HG03571 (cell line): ENCODE measurements around the gene TMEM53.
"Not testable (repeated sequence)": the region's sequence is repeated elsewhere in the genome, so short reads cannot be mapped to it uniquely, and the experiment has no call there.

ENCODE experiments used
- ATAC-seq: cut with Tn5 transposase; IDR thresholded peaks from one replicate; pipeline ENCODE4 v1.9.1; 2021; ENCODE audit not compliant: unreplicated experiment

TMEM53 gene

DNA sequence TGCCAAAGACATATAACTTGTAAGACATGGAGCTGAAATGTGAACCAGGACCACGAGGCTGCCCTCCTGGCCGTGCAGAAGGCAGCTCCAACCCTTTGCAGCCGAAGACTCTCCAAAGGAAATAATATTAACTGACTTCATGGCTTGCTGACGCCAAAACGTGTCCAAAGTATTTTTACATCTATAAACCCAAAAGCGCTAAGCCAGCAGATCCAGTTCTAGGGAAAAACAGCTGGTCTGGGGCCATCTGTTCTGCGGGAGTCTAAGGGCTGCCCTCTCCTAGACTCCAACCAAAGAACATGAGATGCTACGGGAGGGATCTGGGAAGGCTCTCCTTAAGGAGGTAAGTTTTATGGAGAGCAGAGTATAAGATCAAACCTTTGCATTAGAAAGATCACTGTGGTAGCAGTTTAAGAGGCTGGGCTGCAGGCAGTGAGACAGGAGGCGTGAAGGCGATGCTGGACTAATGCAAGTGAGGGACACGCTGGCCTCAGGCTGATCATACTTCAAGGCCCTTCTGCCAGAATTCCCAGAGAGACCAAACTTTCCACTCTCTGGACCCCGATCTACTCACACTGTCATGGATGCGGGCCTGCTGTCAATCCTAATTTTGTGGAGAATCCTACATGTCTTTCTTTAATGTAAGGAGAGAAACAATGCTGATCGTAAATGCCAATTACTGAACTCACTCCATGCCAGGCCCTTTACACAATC is 1.2 kb downstream of the TMEM53 start:
- no peak for ATAC-seq

DNA sequence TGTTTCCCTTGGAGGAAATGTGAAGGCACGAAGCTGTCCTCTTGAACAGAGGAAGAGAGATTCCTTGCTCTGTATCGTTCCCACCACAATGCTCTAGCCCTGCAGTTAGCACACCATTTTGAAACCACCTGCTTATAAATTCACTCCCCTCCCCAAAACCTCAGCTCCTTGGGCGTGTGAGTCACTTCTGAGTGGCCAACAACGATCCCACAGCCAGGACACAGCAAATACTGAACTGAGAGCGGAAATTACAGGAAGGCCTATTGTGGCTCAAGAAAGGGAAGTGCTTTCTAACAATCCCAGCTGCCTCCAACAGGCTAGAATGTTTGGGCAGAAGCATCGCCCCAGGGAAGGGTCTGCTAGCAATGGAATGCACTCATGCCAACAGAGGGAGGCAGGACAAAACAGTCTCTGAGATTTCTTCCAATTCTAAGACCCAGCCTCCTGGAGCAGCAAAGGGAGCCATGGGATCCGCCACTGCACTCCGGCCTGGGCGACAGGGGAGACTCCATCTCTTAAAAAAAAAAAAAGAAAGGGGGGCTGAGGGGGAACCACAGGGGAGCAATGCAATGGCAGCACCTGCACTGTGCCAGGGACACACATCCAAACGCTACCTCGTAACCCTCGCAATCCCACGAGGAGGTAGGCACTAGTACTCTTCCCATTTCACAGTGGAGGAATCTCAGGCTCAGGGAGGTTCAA is 1.9 kb downstream of the TMEM53 start:
- ATAC-seq: no peak

DNA sequence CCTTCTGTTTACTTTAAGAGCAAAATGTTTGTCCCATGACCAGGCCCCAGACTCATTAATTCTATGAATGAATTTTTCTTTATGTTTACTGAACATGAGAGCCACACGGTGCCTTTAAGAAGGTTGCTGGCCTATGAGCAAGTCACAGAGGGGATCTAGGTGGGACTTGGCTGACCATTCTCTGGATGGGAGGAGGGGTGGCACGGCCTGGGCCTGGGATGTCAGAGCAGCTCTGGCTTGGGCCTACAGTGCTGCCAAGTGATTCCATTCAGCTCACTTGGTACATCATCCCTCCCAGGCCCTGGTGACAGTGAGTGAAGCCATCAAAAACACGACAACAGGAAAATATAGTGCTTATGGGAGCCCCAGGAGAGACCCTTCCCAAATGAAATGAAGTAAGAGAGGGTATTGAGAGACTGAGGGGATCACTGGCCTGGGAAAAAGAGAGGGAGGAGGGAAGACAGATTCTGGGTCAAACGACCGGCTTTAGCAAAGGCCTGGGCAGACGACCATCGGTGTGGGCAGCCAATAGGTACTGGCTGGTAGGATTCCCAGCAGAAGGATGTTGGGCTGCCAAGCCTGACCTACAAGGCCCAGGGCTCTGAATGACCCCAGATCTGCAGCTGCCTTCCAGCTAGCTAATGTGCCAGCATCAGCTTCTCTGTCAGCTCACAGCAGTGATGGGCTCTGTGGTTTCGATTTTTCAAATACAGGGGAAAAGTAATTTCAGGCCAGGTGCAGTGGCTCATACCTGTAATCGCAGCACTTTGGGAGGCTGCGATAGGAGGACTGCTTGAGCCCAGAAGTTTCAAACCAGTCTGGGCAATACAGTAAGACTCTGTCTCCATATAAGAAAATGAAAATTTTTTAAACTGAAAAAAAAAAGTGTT is 3.3 kb downstream of the TMEM53 start:
- no peak for ATAC-seq

DNA sequence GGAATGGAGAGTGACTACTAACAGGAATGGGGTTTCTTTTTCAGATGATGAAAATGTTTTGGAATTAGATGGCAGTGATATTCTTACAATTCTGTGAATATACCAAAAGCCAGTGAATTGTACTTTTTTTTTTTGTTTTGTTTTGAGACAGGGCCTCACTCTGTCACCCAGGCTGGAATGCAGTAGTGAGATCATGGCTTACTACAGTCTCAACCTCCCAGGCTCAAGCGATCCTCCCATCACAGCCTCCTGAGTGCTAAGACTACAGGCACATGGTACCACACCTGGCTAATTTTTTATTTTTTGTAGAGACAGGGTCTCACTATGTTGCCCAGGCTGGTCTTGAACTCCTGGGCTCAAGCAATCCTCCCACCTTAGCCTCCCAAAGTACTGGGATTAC is 7.6 kb downstream of the TMEM53 start:
- ATAC-seq: not testable (repeated sequence)

DNA sequence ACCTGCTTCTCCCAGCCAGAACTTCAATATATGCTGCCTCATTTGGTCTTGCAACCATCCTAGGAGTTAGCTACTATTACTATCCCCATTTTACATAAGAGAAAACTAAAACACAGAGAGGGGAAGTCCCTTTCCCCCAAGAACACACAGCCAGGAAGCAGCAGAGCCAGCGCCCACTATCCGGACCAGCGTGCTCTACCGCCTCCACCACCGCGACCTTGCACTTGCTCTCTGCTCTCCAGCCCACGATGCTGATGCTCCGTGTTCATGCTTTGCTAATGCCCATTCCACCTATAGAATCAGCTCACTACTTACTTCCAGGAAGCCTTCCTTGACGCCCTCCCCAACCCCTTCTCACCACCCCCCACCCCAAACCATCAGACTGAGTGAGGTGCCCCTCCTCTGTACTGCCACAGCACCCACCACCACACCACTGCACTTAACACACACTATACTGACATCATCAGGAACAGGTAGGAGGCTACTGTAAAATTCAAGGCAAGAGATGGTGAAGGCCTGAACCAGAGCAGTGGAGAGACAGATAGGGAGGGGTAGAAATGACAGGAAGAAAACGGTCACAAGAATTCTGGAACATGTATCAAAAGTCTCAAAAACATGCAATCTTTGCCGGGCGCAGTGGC is 9.4 kb downstream of the TMEM53 start:
- no peak for ATAC-seq

DNA sequence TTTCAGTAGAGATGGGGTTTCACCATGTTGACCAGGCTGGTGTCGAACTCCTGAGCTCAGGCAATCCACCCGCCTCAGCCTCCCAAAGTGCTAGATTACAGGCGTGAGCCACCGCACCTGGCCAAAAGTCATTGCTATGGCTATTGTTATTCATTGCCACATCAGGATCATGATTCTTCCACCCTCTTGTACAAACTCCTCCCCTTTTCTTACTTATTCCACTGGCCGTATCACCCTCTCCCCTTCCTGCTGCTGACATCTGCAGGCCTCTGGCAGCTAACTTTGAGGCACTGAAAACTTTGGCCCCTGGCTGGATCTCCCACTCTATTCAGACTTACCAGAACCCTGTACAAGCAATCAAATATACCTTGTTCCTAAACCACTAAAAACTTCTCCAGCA is 10.9 kb downstream of the TMEM53 start:
- ATAC-seq: no peak

DNA sequence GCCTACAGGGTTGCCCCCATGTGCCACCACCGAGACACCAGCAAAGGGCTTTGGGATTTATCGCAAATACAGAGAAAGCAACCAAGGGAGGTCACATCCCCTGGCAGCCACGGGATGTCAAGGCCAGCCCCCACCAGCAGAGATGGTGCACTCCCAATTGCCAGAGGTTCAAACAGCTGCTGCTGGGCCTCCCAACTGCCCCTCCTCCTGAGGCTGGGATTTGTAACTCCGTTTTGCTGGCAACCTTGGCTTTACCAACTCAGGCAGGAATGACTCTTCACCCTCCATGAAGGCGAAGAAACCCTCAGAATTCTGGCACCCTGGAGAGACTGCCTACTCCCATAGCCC is 11.6 kb downstream of the TMEM53 start:
- no peak for ATAC-seq

DNA sequence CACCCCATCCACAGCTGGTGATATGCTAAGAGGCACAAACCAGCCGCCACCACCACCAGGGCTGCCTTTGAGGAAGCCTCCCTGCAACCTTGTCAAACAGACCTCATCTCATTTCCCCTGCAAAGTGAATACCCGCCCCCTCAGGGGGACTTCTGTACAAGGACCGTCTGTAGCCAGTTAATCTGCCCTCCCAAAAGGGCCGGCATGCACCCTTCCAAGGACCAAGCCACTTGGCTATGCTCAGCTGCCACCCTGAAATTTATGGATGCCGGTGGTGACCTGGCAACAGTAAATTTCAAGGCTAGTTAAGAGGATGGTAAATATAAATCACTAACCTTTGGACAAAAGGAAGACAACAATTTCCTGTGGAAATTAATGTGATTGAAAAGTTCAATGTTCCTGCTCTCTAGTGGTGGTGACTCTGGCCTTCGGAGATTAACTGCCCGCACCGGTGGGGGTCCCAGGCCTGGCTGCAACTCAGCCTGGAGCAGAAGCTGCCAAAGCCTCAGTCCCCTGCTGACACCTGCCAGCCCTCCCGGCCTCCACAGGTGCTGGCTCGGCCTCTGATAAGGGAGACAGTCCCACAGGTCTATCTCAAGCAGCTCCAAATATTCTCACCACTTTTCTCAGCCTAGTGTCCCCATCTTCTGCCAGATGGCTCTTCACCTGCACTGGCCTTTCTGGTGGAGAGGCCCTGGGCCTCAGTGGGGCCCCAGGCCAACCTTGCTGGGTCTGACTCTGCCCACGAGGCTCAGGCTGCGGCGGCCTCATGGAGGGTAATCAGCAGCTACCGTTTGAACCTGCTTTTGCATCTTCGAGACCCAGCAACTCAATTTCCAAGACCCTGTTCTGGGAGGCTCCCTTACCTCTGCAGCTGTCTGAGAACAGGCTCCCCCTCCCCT is 12.2 kb downstream of the TMEM53 start:
- ATAC-seq: no peak

DNA sequence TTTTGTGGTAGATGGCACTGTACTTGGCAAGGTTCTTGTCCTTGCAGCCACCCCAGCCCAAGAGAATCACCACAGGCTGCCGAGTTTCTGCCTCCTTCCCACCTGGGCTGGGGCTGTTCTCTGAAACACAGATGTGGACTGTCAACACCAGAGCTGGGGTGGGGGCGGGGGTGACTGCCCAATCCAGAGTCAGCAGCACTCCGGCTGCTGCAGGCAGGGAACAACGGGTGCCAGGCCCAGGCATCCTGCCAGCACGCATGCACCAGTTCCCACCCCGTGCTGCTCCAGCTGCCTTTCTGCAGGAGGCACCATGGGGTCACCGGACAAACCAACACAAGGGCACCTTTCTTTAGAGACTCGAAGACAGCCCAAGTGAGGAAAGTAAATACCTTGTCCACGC is 14.1 kb downstream of the TMEM53 start:
- ATAC-seq: no peak

DNA sequence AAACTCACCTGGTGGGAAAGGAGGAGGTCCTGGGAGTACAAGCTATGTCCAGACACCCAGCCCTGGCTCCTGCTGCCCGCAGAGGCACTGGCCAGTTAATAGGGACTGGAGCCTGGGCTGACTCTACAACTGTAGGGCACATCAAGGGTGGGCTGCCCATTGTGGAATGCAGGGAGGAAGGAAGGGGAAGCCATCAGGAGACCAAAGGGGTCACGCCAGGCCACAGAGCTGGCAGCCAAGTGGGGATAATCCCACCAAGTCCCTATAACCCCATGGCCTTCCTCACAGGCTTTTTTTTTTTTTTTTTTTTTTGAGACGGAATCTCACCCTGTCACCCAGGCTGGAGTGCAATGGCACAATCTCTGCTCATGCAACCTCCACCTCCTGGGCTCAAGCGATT is 14.7 kb downstream of the TMEM53 start:
- ATAC-seq: no peak

DNA sequence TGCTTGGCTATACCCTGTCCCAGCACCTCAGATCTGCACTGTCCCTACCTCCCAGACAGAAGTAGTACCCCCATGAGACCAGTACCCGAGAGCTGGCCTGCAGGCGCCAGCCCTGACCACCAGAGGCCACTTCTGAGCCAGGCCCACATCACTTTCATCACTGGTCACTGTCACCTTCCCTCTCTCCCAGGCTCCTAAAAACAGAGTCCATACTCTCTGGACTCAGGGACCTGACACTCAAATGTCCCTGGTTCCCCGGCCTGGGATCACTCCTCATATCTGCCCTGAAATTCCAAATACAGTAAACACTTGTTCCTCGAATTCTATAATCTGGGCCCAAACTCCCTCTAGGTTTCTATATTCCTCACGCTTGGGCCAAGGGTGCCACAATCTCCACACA is 18.7 kb downstream of the TMEM53 start:
- ATAC-seq: no peak

DNA sequence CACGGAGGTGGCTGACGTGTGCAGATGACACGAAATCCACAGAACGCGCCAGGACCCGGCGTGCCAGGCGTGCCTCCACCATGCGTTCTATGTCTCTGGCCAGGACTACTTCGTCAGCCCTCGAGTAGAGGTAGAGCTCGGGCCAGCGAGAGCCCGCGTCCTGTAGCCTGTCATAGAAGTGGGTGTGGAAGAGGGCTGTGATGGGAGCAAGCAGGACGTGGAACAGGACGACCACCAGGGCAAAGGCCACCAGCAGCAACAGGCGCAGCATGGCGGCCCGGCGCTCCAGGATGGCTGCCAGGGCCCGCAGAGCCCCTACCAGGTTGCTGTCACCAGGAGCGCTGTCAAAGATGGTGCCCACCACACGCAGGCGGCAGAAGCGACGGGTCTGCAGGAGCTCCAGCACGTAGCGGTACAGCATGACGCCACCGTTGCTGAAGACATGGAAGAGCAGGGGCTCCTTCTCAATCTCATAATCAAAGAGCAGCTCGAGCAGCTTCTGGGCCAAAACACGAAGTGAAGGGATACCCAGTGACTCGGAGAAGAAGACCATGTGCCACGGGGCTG is 19.6 kb downstream of the TMEM53 start:
- no peak for ATAC-seq

DNA sequence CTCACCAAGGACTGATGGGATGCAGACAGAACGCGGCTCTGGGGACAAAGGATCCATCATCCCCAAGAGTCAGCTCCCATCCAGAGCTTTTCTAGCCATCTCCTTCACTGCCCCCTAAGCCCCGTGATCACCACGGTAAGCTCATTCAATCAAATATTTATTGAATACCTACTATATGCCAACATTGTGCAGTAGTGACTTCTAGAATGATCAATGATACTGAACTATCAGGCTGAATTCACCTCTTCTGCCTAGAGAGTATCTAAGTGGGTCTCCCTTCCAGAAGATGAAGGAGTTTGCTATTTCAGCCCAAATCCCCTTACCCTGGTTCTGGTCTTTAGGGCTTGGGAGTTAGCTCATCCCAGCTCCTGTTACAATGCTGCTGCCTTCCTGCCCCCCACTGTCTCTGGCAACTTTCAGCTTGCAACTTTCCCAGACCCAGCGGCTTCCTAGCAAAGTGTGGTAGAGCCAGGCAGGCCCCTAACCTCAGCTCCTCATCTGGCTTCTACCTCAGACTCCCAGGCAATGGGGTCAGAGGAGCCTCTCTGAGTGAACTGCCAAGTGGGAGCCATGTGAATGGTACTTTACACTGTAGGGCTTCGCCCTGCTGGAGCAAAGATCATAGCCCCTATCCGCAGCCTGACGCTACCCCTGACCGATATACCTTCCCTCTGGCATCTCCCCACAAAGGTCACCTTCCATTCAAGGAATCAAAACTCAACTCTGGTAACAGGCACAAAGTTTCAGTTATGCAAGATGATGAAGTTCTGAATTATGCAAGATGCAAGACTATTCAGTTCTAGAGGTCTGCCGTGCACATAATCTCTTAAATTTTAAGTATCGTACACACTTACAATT is 20.9 kb downstream of the TMEM53 start:
- no peak for ATAC-seq

DNA sequence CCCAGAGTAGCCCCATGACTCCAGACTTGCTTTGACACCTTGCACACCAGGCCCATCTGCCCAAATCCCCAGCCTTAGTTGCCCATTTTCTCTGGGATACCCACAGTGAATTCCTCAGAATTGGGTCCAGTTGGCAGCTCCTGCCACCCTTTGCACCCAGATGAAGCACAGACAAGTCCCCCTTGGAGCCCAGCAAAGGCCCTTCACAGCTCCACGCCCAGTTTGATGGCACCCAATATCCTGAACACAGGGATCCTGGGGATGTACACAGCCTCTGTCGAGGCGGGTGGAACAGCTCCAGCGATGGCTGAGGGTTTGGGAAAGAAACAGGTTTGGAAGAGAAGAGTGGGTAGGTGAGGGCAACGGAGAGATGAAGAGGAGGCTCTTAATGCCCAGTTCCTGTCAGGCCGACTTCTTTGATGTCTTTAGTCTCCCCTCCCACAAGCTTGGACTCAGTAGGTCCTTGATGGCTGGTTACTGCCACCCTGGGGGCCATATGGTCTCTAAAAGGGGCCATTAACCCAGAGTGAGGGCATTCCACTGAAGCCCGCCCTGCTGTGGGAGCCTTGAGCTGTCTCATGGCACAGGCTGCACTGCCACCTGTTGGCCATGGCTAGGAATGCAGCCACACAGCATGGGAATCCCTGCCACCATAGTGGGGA is 21.7 kb downstream of the TMEM53 start:
- ATAC-seq: no peak

DNA sequence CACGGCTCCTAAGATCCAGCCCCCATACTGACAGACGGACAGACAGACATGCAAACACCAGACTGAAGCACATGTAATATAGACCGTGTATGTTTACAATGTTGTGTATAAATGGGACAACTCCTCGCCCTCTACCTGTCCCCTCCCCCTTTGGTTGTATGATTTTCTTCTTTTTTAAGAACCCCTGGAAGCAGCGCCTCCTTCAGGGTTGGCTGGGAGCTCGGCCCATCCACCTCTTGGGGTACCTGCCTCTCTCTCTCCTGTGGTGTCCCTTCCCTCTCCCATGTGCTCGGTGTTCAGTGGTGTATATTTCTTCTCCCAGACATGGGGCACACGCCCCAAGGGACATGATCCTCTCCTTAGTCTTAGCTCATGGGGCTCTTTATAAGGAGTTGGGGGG is 23.2 kb downstream of the TMEM53 start:
- no peak for ATAC-seq

DNA sequence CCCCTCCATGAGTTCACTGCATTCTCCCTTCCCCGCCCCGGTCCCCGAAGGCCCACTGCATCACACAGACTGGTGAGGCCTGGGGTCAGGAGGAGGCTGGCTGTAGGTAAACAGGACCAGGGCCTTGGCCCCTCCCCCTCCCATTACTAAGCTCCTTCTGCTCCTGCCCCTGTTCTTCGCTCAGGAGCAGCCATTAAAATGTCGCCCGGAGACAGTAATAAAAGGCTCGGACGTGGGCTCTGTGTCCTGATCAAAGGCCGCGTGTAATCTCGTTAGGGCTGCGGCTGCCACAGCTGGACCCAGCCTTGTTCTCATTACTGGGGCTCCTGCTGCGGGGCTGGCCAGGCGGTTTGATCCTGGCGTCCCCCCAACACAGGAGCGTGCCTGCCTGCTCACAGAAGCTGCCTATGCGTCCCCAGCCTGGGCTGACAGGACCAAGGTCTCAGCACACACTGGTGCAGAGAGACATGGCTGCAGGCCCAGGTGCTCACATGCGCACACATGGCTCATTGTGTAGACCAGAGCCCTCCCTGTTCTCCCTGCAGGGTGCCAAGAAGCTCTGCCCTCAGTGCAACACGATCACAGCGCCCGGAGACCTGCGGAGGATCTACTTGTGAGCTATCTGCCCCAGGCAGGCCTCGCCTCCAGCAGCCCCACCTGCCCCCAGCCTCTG is 24.0 kb downstream of the TMEM53 start:
- no peak for ATAC-seq

DNA sequence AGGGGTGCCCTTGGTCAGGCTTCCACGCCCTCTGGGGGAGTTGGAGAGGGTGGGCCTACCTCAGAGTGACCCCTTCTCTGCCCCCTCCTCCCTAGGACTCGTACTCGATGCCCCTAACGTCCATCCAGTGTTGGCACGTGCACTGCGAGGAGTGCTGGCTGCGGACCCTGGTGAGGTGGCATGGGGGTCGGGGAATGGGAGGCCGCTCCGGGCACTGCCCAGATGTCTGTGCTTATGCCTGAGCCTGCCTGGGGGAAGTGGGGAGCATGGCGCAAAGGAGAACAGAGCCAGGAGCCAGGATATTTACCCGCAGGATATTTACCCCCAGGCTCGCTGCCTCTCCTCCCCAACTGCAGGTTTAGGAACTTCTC is 24.5 kb downstream of the TMEM53 start:
- ATAC-seq: no peak
